Stimulated activated CD4-positive, alpha-beta T cell treated with anti-CD3 and anti-CD28 coated beads, TNF-alpha, amount 100 ng/mL, for 1 hour (primary cell): ENCODE results near the gene TUBGCP2.
A peak's percentile ranks its signal among the peaks of the same experiment; 100 is the strongest.

Experiments used
- DNase-seq, 3 donors: peaks; one replicate each; pipeline ENCODE4 v3.0.0-alpha.2; 2020; ENCODE audit warnings: low read depth in 3 of 3, low spot score in 1 of 3

Gene TUBGCP2, protein sequence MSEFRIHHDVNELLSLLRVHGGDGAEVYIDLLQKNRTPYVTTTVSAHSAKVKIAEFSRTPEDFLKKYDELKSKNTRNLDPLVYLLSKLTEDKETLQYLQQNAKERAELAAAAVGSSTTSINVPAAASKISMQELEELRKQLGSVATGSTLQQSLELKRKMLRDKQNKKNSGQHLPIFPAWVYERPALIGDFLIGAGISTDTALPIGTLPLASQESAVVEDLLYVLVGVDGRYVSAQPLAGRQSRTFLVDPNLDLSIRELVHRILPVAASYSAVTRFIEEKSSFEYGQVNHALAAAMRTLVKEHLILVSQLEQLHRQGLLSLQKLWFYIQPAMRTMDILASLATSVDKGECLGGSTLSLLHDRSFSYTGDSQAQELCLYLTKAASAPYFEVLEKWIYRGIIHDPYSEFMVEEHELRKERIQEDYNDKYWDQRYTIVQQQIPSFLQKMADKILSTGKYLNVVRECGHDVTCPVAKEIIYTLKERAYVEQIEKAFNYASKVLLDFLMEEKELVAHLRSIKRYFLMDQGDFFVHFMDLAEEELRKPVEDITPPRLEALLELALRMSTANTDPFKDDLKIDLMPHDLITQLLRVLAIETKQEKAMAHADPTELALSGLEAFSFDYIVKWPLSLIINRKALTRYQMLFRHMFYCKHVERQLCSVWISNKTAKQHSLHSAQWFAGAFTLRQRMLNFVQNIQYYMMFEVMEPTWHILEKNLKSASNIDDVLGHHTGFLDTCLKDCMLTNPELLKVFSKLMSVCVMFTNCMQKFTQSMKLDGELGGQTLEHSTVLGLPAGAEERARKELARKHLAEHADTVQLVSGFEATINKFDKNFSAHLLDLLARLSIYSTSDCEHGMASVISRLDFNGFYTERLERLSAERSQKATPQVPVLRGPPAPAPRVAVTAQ

DNA sequence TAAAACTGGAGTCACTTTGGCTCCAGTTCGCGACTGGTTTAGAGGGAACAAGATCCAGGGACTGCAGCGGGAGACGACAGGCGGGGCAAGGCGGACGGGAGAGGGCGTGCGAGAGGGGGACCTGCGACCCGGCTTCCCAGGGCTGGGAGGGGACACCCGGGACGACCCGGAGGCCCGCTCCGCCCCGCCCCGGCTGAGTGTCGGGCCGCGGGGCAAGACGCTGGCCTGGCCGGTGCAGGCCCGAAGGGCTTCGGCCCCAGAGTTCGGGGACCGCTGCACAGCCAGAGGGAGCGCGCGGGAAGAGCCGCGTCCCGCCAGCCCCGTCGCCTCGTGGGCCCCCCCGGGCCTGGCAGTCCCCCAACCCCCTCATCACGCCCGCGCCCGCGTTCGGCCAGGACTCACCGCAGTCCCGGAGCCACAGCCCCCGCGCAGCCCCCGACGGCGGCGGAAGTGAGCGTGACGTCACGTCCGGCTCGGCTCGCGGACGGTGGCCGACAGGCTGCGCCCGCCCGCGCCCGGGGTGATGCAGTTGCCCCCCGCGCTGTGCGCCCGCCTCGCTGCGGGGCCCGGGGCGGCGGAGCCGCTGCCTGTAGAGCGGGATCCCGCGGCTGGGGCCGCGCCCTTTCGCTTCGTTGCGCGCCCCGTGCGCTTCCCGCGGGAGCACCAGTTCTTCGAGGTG, at the start of gene TUBGCP2, which contains the start of gene ZNF511:
Gene TUBGCP2, minus strand, starts transcription at position 452 of the 679 bp plus-strand sequence. CDS start 5,931 bp downstream, outside the sequence.
Gene ZNF511, plus strand, starts transcription at position 494 of the 679 bp plus-strand sequence. Its CDS starts 30 bp downstream, at position 524.
- DNase-seq, result peak; percentile 60 to 86 (median 80)

DNA sequence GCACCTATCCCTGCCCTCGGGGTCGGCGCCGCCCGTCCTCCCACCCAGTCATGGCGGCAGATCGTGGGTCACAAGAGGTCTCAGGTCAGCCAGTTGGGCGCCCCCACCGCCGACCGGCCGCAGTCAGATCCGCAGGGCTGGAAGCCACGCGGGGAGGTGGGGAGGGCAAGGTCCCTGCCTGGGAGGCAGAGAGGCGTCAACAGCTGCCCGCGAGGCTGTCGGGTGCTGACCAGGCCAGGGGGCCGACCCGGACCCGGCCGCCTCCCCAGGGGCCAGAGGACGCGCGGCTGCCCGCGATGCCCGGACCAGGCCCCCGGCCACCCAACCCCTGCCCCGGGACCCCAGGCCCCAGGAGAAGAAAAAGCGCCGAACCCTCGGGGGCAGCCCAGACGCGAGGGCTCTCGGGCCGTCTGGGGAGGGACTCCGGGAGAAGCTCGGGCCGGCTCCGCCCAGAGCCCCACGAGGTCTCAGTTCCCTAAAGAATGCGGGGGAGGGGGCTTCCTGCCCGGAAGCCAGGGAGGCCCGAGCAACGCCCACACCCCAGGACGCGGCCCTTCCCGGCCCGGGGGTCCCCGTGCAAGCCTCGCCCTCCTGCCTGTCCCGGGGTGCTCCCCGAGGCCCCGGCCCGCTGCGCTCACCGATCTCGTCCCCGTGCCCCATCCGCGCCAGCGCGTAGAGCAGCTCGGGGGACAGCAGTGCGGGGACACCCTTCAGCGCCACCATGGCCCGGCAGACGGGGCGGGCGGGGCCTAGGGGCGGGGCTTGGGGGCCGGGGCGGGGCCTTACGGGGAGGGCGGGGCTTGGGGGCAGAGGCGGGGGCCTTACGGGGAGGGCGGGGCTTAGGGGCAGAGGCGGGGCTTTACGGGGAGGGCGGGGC, 48.9 kb upstream of the TUBGCP2 start, which contains the start of gene FUOM:
Gene FUOM, minus strand, starts transcription at position 735 of the 877 bp plus-strand sequence. Its CDS starts 12 bp downstream, at position 723.
- DNase-seq, result peak in 2 of 3 donors; percentile 45 to 59

DNA sequence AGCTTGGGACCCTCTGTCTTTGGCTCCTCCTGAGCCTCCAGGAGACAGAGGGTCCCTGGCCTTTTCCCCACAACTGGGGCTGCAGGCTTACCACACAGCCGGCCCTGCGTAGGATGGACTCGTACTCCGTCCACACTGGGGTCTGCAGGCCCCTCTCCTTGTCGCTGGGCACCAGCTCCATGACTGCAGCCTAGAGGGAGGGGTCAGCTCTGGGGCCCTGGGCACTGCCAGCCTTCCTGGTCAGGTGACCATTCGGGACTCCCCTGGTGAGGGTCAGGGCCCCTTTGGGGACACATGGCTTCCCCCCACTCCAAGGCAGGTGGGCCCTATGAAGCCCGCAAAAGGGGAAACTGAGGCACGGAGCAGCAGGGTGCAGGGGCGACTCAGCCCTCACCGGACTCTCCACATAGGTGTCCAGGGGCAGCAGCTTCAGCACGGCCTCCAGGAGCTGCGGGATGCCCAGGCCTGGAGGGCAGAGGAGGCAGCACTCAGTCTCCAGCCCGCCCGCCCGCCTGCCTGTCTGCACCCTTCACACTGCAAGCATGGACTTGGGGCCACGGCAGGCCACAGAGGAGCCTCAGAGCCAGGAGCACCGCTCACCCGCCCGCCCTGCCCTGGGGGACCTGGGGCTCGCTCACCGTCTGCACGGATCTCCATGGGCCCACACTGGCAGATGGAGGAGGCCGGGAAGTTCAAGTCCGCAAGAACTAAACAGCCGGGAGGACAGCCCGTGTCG, 48.0 kb upstream of the TUBGCP2 start:
- DNase-seq, result no peak

DNA sequence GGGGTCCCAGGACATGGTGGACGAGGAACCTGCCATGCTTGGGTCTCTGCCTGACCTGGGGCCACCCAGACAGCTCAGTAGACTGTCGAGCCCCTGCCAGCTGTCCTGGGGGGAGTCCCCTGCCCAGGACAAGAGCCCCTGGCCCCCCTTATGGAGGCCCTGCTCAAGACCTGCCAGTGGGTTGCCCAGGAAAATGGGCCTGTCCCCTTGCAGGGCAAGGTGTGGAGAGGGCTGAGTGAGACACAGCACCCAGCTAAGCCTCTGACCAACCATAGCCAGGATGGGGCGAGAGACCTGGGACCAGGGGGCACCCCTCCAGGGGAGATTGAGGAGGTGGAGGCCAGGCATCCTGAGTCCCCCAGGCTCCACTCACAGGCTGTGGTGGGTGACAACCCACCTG, 47.3 kb upstream of the TUBGCP2 start:
- DNase-seq, result no peak

DNA sequence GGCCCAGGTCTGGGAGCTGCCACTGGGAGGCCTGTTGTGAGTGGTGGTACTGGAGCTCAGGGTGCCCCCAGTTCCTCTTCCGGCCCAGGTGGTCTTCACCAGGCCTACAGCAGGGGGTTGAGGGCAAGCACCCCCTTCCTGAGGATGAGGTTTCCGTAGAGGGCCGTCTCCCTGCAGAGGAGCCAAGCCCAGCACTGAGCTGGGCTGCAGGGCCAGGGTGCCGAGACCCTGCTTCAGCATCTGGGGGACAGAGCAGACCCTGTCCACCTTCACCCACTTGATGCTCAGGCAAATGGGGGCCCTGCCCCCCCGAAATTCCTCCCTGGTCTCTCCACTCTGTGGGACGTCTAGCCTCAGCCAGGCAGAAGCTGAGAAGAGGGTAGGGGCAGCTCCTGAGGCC, 46.6 kb upstream of the TUBGCP2 start:
- no peak for DNase-seq

DNA sequence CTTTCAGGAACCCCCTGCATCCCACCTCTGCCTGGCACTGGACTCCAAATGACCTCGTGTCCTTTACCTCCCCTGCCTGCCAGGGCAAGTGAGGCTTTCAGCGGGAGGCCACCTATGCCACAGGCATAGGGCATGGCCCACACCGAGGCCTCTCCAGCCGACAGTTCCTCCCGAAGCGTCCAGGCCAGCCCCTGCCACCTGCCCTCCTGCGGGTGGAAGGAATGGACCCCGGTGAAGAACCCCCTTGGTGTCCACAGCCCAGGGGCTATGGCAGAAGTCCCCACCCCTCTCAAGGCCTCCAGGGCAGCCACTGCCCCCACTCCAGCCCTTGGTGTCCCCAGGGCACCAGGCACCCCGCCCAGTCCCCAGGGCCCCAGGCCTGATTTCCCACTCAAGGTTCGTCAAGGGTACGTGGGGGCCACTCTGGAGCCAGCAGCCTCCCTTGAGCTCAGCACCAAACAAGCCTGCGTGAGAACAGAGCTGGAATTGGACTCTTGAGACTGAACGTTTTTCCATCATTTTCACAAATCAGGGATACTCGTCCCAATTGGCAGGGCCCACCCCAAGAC, 46.1 kb upstream of the TUBGCP2 start:
- DNase-seq, result no peak

DNA sequence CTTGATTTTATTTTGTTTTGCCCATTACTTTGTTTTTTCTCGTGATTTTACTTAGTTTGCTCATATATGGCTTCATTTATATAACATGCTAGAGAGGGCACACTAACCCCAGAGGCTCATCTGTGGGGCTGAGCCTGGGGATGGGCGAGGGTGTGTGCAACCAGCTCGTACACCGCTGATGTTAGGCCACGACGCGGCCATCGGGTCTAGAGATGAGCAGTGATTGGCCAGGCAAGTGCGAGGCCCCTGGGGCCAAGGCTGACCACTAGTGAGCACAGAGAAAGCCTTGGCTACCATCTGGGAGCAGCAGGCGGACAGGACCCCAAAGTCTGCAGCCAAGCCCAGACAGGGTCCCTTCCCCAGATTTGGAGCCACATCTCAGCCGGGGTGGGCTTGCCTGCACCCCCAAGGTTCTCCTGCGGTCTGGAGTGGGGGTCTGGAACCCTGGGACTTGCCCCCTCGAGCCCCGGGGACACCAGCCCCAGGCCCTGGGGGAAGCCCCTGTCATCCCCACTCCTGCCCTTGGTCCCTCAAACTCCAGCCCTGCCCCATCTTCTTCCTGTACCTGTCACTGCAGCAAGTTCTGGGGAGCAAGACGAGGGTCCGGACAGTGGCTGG, 45.4 kb upstream of the TUBGCP2 start:
- no peak for DNase-seq

DNA sequence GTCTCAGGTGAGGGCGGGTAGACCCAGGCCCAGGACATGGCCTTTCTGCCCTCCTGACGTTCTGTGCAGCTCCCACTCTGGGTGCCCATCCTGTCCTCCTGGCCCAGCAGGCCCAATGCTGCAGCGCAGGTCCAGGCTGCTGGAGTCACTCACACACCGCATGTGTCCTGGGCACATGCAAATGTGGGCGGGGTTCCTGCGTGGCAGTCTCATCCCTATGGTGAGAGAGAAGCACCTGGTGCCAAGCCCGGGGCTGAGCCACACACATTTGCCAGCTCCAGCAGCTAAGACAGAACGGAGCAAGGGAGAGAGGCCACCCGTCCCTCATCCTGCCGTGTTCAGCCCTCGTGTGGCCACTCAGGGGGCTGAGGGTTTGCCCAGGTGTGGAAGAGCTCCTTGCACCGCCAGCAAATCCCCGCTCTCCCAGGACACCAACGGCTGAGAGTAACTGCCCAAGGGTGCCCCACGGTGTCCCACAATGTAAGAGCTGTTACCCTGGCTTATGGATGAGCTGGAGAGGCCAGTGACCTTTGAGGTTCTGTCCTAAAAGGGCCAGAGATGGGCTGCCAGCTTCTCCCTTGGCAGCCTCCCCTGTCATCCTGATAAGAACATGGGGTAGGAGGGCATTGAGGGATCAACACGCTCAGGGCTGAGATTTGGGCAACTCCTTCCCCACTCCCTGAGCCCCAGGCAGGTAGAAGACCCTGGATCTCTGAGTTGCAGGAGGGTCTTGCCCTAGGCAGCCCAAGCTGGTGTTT, 44.7 kb upstream of the TUBGCP2 start:
- no peak for DNase-seq

DNA sequence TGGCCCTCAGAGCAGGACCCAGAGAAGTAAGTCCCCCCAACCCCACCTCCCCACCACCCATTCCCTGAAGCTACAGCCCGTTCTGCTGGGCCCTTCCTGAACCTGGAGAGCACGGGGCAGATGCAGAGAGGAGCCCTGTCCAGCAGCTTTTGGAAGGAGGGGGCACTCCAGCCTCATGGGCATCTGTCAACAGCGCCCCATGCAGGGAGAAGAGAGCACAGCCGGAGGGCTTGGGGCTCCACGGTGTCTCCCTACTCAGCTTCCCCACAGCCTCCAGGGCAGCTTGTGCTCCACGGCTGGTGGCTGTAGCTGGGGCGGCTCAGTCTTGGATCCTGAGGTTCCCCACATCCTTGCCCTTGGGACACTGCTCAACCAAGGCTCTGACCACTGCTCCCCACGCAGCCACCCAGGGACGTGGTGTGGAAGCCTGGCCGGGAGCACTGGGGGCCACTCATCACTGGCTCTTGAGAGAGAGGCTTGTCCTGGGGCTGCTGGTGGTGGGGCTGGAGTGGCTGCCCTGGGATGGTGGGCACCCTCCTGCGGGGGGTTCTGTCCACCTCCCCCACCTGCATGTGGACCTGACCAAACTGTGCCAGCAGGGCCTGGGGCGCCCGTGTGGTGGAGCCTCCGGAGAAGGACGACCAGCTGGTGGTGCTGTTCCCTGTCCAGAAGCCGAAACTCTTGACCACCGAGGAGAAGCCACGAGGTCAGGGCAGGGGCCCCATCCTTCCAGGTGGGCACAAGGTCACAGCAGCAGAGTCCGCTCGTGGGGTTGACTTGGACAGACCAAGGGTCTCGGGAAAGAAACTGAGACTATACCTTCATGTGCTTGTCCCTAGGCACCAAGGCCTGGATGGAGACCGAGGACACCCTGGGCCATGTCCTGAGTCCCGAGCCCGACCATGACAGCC, 43.0 kb upstream of the TUBGCP2 start:
- no peak for DNase-seq

DNA sequence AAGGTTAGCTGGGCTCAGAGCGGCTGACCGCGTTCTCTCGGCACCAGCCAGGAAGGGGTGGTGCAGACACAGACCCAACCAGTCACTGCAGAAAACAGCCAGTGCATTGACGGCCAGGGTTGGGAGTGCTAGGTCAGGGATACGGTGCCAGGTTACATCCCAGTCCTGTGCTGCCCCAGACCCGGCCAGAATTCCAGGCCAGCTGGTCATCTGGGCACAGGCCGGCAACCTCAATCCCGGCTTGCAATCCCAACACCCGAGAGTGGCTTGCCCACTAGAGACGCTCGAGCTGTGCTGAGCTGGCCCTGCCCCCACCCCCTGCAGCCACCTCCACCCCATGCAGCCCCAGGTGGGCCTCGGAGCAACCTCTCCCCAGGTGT, 42.3 kb upstream of the TUBGCP2 start:
- DNase-seq, result no peak

DNA sequence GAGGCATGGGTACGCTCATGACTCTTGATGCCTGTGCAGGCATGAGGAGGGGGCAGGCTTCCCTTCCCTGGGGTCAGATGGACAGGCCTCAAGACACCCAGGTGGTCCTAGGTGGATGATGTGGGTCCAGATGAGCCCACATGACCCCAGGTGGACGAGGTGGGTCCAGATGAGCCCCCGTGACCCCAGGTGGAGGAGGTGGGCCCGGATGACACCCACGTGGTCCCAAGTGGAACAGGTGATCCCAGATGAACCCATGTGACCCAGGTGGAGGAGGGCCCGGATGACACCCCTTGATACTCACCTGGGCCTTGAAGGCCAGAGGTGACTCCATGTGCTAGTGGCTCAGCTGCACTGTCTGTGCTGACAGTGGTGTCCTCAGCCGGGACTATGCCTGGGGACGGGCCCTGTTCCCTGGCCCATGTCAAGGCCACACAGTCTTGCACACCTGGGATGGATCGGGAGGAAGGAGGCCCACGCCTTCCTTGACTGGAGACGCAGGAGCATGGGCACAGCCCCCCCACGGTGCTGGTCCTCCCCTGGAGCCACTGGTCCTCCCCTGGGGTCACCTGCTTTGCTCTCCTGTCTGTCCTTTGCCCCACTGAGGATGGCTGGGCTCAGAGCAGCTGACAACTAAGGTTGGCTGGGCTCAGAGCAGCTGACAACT, 41.7 kb upstream of the TUBGCP2 start:
- no peak for DNase-seq

DNA sequence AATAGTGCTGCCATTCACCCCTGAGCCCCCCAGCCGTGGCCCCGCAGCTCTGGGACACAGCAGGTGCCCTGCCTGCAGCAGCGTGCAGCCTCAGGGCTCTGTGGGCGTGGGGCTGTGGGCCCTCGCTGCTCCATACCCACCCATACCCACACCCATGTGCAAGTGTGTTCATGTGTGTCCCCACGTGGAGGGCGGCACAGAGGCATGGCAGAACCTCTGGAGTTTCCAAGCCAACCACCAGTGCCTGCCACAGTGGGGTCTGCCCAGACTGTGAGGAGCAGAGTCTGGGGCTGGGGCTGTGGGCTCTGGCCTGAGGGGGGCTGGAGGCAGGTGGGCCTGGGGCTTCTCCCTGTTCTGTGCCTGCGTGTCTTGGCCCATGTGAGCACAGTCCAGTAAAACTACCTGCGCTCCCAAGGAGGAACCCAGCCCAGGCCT, 40.9 kb upstream of the TUBGCP2 start:
- no peak for DNase-seq

DNA sequence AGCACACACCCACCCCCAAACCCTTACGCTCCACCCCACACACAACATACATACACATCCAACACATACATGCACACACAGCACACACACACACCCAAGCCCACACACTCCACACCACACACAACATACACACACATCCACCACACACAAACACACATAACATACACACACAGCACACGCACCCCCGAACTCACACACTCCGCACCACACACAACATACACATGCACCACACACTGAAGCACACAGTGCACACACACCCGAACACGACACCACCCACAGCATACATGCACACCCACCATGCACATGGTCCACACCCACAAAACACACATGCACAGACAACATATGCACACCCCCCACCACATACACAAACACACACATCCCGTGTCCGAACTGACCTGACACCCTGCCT, 40.5 kb upstream of the TUBGCP2 start:
- DNase-seq, result no peak

DNA sequence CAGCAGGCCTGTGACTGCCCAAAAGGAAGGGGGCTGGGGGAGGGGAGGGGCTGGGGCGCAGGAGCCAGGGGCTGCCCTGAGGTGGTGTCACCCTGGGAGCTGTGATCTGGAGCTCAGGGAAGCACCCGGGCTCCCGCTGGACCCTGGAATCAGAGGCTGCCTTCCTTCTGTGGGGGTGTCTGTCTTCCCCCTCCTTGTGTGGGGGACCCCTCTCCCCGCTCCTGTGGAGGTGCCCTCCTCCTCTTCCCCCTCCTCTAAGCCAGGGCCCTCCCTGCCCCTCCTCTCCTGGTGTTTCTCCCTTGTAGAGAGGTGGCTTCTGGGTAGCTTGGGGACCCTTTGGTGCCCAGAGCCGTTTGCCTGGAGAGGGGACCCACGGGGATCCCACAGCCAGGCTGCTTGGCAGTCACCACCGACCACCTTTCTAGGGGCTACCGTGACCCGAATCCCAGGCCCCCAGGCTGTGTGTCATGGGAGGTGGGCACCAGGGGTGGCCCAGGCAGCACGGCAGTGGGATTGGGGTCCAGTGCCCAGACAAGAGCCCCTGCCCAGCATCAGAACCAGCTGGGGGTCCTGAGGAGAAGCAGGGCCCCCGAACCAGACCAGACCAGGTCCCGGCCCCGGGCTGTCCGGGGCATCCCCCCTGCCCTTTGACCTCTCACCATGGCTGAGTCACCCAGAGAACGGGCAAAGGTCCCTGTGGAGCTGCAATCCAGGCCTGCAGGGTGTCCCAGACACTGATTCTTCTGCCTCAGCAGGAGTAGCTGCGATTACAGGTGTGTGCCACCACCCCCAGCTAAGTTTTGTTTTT, 39.2 kb upstream of the TUBGCP2 start:
- no peak for DNase-seq

DNA sequence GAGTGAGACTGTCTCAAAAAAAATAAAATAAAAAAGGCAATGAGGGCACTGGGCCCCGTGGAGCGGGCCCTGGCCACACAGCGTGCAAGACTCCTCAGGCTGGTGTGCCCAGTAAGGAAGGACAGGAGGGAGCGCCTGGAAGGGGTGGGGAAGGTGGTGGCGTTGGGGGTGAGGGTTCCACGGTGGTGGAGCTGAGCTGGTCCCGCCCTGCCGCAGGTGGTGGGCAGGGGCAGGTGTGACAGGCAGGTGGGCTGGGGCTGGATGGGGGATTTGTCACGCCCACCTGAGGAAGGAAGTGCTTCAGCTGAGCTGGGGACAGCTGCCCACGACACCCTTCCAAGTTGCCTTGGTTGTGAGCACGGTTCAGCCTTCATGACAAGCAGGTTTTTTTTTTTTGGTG, 37.7 kb upstream of the TUBGCP2 start:
- DNase-seq, result no peak

DNA sequence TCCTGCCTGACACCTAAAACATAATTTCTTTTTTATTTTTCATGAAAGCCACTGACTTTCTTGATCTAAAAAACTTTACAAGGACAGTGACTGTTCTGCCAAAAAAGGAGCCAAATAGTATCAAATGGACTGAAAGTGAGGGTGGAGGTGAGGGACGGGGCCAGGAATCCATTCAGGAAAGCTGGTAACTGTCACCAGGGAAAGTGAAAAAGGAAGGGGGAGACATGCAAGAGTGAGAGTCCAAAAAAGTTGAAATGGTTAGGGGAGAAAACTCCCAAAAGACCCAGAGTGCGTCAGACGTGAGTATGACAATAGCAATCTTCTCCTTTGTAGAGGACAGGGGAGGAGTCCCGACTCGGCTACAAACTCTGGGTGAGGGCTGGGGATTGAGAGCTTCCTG, 35.6 kb upstream of the TUBGCP2 start:
- DNase-seq, result no peak
